GM23338 (cell line): ENCODE measurements around the gene FHIT. TPM values are rescaled to one million over a fixed set of nuclear protein-coding genes. Genes with fewer than 3 reads are reported as not detected.

Experiments
- ATAC-seq: fragments of 200-7000 bp; cut with Tn5 transposase; 3 replicates; pipeline ENCODE4 v1.9.1; 2020
- DNase-seq: peaks from one replicate; pipeline ENCODE4 v3.0.0-alpha.2; 2015; ENCODE audit warnings: low spot score
- H2AFZ ChIP-seq: fragments of 200-600 bp; sonication (generic); 2 replicates; pipeline ENCODE4 v1.8.0; 2016; ENCODE audit warnings: antibody characterized with exemption, mild to moderate bottlenecking, moderate library complexity
- H3F3A ChIP-seq: fragments of 200-600 bp; sonication (generic); replicated peaks from 2 replicates; pipeline ENCODE4 v1.8.0; 2017; ENCODE audit warnings: antibody characterized with exemption, mixed run types, low read depth
- H3K27ac ChIP-seq: fragments of 200-600 bp; sonication (generic); 2 replicates; pipeline ENCODE4 v1.6.1; 2016; ENCODE audit warnings: low read depth
- H3K27me3 ChIP-seq: fragments of 200-600 bp; sonication (generic); 2 replicates; pipeline ENCODE4 v1.8.0; 2016; ENCODE audit warnings: mild to moderate bottlenecking, mixed run types, moderate library complexity; ENCODE audit not compliant: insufficient read depth
- H3K36me3 ChIP-seq: fragments of 200-600 bp; sonication (generic); 2 replicates; pipeline ENCODE4 v1.8.0; 2016; ENCODE audit warnings: mild to moderate bottlenecking; ENCODE audit not compliant: insufficient read depth
- H3K4me1 ChIP-seq: fragments of 200-600 bp; sonication (generic); 2 replicates; pipeline ENCODE4 v1.8.0; 2016; ENCODE audit warnings: mild to moderate bottlenecking, moderate library complexity; ENCODE audit not compliant: insufficient read depth
- H3K4me2 ChIP-seq: fragments of 200-600 bp; sonication (generic); 2 replicates; pipeline ENCODE4 v1.7.1; 2017; ENCODE audit warnings: mixed run types
- H3K4me3 ChIP-seq: fragments of 200-600 bp; sonication (generic); 2 replicates; pipeline ENCODE4 v1.6.1; 2016; ENCODE audit warnings: mixed run types
- H3K79me2 ChIP-seq: fragments of 200-600 bp; sonication (generic); replicated peaks from 2 replicates; pipeline ENCODE4 v1.8.0; 2017; ENCODE audit warnings: mild to moderate bottlenecking; ENCODE audit not compliant: insufficient read depth
- H3K9me2 ChIP-seq: fragments of 200-600 bp; sonication (generic); 2 replicates; pipeline ENCODE4 v1.8.0; 2017; ENCODE audit not compliant: insufficient read depth
- H4K20me1 ChIP-seq: fragments of 200-600 bp; sonication (generic); replicated peaks from 2 replicates; pipeline ENCODE4 v1.8.0; 2017; ENCODE audit warnings: mild to moderate bottlenecking; ENCODE audit not compliant: insufficient read depth
- H3K27ac Mint-ChIP-seq: 2 replicates; pipeline ENCODE4 v1.8.0; 2020; ENCODE audit warnings: inconsistent platforms, mild to moderate bottlenecking, moderate library complexity, mixed read lengths
- H3K27me3 Mint-ChIP-seq: 3 replicates; pipeline ENCODE4 v1.8.0; 2022; ENCODE audit warnings: low read depth, mild to moderate bottlenecking, moderate library complexity, mixed read lengths, inconsistent platforms; ENCODE audit not compliant: insufficient read depth, poor library complexity
- H3K36me3 Mint-ChIP-seq: 3 replicates; pipeline ENCODE4 v1.8.0; 2021; ENCODE audit warnings: low read depth, mild to moderate bottlenecking, inconsistent platforms, moderate library complexity, mixed read lengths
- H3K4me1 Mint-ChIP-seq: 3 replicates; pipeline ENCODE4 v1.8.0; 2020; ENCODE audit warnings: mild to moderate bottlenecking, inconsistent platforms, mixed read lengths
- H3K4me3 Mint-ChIP-seq: 3 replicates; pipeline ENCODE4 v1.8.0; 2021; ENCODE audit warnings: moderate library complexity, mild to moderate bottlenecking, inconsistent platforms, mixed read lengths
- H3K9me3 Mint-ChIP-seq: 3 replicates; pipeline ENCODE4 v1.8.0; 2020; ENCODE audit warnings: moderate library complexity, mild to moderate bottlenecking, inconsistent platforms, mixed read lengths
- CTCF ChIP-seq, 2 experiments: fragments of 200-600 bp in 1 of 2; sonication (generic) in 1 of 2; conservative IDR thresholded peaks; 2 replicates each; pipeline versions ENCODE4 v1.5.1 to v1.6.1; 2016 to 2017; ENCODE audit warnings: antibody characterized with exemption in 2 of 2, low read depth in 2 of 2, mild to moderate bottlenecking in 2 of 2, moderate library complexity in 1 of 2
- EZH2 ChIP-seq: fragments of 200-600 bp; sonication (generic); IDR thresholded peaks from one replicate; pipeline ENCODE4 v1.8.0; 2017; ENCODE audit warnings: antibody characterized with exemption, mild to moderate bottlenecking, low read depth; ENCODE audit not compliant: unreplicated experiment
- JUNB ChIP-seq: IDR thresholded peaks from one replicate; pipeline ENCODE4 v1.6.1; 2016; ENCODE audit warnings: antibody characterized with exemption; ENCODE audit not compliant: unreplicated experiment
- REST ChIP-seq: IDR thresholded peaks from one replicate; pipeline ENCODE4 v1.6.1; 2018; ENCODE audit warnings: antibody characterized with exemption; ENCODE audit not compliant: unreplicated experiment
- polyA plus RNA-seq: library from polyadenylated mRNA; unstranded; fragments of >200 nt; fragmentation: Nextera tagmentation; extraction: Ambion mirVana; gene quantifications from 2 replicates; pipeline ENCODE4 v1.2.1, GENCODE V29; 2016
- total RNA-seq: library from RNA; depleted of rRNA; stranded (reverse); fragments of >200 nt; shearing (Covaris generic); gene quantifications from 2 replicates; pipeline ENCODE4 v1.2.3, GENCODE V29; 2014

FHIT gene
- total and polyA plus RNA-seq, 2 experiments from 2014 or later = 3.0 to 8.3 TPM

DNA sequence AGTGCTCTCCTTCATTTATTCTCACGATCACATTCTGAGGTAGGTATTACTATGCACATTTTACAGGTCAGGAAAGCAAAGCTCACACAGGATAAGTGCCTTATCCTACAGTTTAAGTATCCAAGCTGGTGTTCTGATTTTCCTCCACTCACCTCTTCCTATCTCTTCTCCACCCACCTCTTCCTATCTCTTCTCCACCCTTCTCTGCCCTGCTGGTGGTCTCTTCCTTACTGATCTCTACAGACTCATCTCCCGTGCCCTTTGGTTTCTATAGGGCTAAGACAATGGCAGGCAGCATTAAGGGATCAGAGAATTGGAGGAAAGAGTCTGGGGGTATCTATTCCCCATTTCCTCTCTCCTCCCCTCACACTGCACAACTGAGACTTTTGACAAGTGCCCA, 319.1 kb downstream of the FHIT start:
- H3K27me3 ChIP-seq = no peaks in the 10 kb centered on the region
- no peak for TF ChIP-seq EZH2
- TF ChIP-seq CTCF (conservative IDR thresholded peaks at IDR 0.05; ENCODE audit: low read depth in 2 of 2) = no peak
- no peak for TF ChIP-seq JUNB
- no peak for TF ChIP-seq REST
- no peaks in the 10 kb centered on the region for H3K79me2 ChIP-seq
- H3K4me2 ChIP-seq = no peak overlapping the region
- no peaks in the 10 kb centered on the region for H3K27me3 Mint-ChIP-seq
- no peak overlapping the region for H3K27ac ChIP-seq
- no peaks in the 10 kb centered on the region for H3K4me1 Mint-ChIP-seq
- ATAC-seq (no peak), DNase-seq (no peak)
- H3K4me3 ChIP-seq = no peak overlapping the region
- H2AFZ ChIP-seq = no peak overlapping the region
- H4K20me1 ChIP-seq = no peaks in the 10 kb centered on the region; the same call in 1 of the 2 replicates
- no peak overlapping the region for H3K27ac Mint-ChIP-seq
- H3K9me2 ChIP-seq = 0 out of 2 replicates have a peak, but pooled peaks cover 4% of the 10 kb centered on the region
- H3K9me3 Mint-ChIP-seq = peaks cover 8% of the 10 kb centered on the region; the same call in 2 of the 3 replicates
- no peaks in the 10 kb centered on the region for H3K4me1 ChIP-seq
- no peak overlapping the region for H3K4me3 Mint-ChIP-seq
- peaks cover 7% of the 10 kb centered on the region; the same call in 1 of the 3 replicates for H3K36me3 Mint-ChIP-seq
- H3F3A ChIP-seq = no peaks in the 10 kb centered on the region
- no peaks in the 10 kb centered on the region for H3K36me3 ChIP-seq

GRCh38 chr3:60931452-60931851, 319.8 kb downstream of the FHIT start:
- Mint-ChIP-seq H3K9me3 (peaks cover 14% of the 10 kb centered on the region), H3K27ac (no peak overlapping the region), H3K4me3 (no peak overlapping the region), H3K4me1 (no peaks in the 10 kb centered on the region), H3K36me3 (peaks cover 14% of the 10 kb centered on the region), H3K27me3 (no peaks in the 10 kb centered on the region)
- Histone ChIP-seq H3K27me3 (no peaks in the 10 kb centered on the region), H2AFZ (no peak overlapping the region), H3K4me1 (no peaks in the 10 kb centered on the region), H3K79me2 (no peaks in the 10 kb centered on the region), H3K4me3 (no peak overlapping the region), H3F3A (no peaks in the 10 kb centered on the region), H3K9me2 (0 out of 2 replicates have a peak, but pooled peaks cover 4% of the 10 kb centered on the region), H3K27ac (no peak overlapping the region), H4K20me1 (no peaks in the 10 kb centered on the region; the same call in 1 of the 2 replicates), H3K36me3 (no peaks in the 10 kb centered on the region), H3K4me2 (no peak overlapping the region)
- TF ChIP-seq REST = no peak
- no peak for DNase-seq
- ATAC-seq = no peak
